GM21786 (cell line): ENCODE measurements around the gene ZNF888.
"Not testable (repeated sequence)": the region's sequence is repeated elsewhere in the genome, so short reads cannot be mapped to it uniquely, and the experiment has no call there.

Source experiments
- ATAC-seq: cut with Tn5 transposase; IDR thresholded peaks from one replicate; pipeline ENCODE4 v1.9.1; 2021; ENCODE audit not compliant: unreplicated experiment

Gene ZNF888

GRCh38 chr19:52922841-52923777 is at the start of gene ZNF888:
ZNF888 (minus strand) TSS chr19:52923428; CDS start chr19:52917873, 5,555 bp downstream.
- peak; percentile 92 for ATAC-seq

GRCh38 chr19:52967772-52968171 is 44.5 kb upstream of the ZNF888 start:
- no peak for ATAC-seq

GRCh38 chr19:52963247-52963618 is 40.0 kb upstream of the ZNF888 start:
- peak; percentile 15 for ATAC-seq

GRCh38 chr19:52962394-52963246 is 39.4 kb upstream of the ZNF888 start, which contains the start of gene ZNF816:
ZNF816 (minus strand) TSS chr19:52962881; CDS start chr19:52956089, 6,792 bp downstream.
- peak; percentile 94 for ATAC-seq

GRCh38 chr19:52961981-52962380 is 38.8 kb upstream of the ZNF888 start:
- ATAC-seq: no peak

GRCh38 chr19:52959613-52960295 is 36.5 kb upstream of the ZNF888 start:
- ATAC-seq: no peak

GRCh38 chr19:52957591-52957990 is 34.4 kb upstream of the ZNF888 start:
- no peak for ATAC-seq

- no peak for ATAC-seq
These were observed 33.7 kb upstream of the ZNF888 start for GRCh38 chr19:52956917-52957316.

GRCh38 chr19:52949422-52949821 is 26.2 kb upstream of the ZNF888 start:
- ATAC-seq: no peak

GRCh38 chr19:52948025-52948770 is 25.0 kb upstream of the ZNF888 start:
- ATAC-seq: no peak

- ATAC-seq: no peak
These were observed 23.4 kb upstream of the ZNF888 start for GRCh38 chr19:52946322-52947310.

- ATAC-seq: no peak
These were observed 22.6 kb upstream of the ZNF888 start for GRCh38 chr19:52945652-52946321.

- ATAC-seq: not testable (repeated sequence)
These were observed 21.7 kb upstream of the ZNF888 start for GRCh38 chr19:52944703-52945493.

- no peak for ATAC-seq
These were observed 20.8 kb upstream of the ZNF888 start for GRCh38 chr19:52943884-52944643.

- ATAC-seq: no peak
These were observed 20.1 kb upstream of the ZNF888 start for GRCh38 chr19:52943134-52943883.

GRCh38 chr19:52942386-52943133 is 19.3 kb upstream of the ZNF888 start:
- ATAC-seq: peak; percentile 80
